ENCODE data around the gene ARNT2.

Gene ARNT2

GRCh38 chr15:80609512-80609946, 205.3 kb downstream of the ARNT2 start:
- Histone ChIP-seq H3K27me3 (replicated peaks; ENCODE audit: insufficient read depth, low read length) (no peaks in the 10 kb centered on the region), H3F3A (ENCODE audit: insufficient read depth, low read length) (no peaks in the 10 kb centered on the region), H2AFZ (ENCODE audit: low read length) (no peak overlapping the region), H3K27ac (ENCODE audit: low read length) (no peak overlapping the region), H3K79me2 (ENCODE audit: low read length) (no peaks in the 10 kb centered on the region), H3K9me2 (replicated peaks; ENCODE audit: insufficient read depth, low read length) (no peaks in the 10 kb centered on the region), H3K4me3 (ENCODE audit: low read length) (no peak overlapping the region), H4K20me1 (ENCODE audit: insufficient read depth, low read length) (no peaks in the 10 kb centered on the region), H3K9ac (ENCODE audit: low read length) (no peak overlapping the region), H3K36me3 (replicated peaks; ENCODE audit: insufficient read depth, low read length) (no peaks in the 10 kb centered on the region), H3K4me1 (ENCODE audit: low read length) (no peaks in the 10 kb centered on the region), H3K9me3 (replicated peaks; ENCODE audit: insufficient read depth, low read length) (no peaks in the 10 kb centered on the region), H3K4me2 (ENCODE audit: low read depth, low read length) (no peak overlapping the region)
- no peak for TF ChIP-seq EZH2 (optimal IDR thresholded peaks at IDR 0.05; ENCODE audit: low read depth, low read length)
- TF ChIP-seq EZH2phosphoT487 (IDR thresholded peaks at IDR 0.05; ENCODE audit: low read length) = no peak
- TF ChIP-seq CTCF (IDR thresholded peaks at IDR 0.05; ENCODE audit: low read length) = no peak
- DNase-seq = no peak

GRCh38 chr15:80611543-80612080, 207.4 kb downstream of the ARNT2 start:
- Histone ChIP-seq H3K9ac (ENCODE audit: low read length) (no peak overlapping the region), H3K36me3 (replicated peaks; ENCODE audit: insufficient read depth, low read length) (no peaks in the 10 kb centered on the region), H3K27me3 (replicated peaks; ENCODE audit: insufficient read depth, low read length) (no peaks in the 10 kb centered on the region), H3K4me3 (ENCODE audit: low read length) (no peak overlapping the region), H4K20me1 (ENCODE audit: insufficient read depth, low read length) (no peaks in the 10 kb centered on the region), H2AFZ (ENCODE audit: low read length) (no peak overlapping the region), H3F3A (ENCODE audit: insufficient read depth, low read length) (no peaks in the 10 kb centered on the region), H3K79me2 (ENCODE audit: low read length) (no peaks in the 10 kb centered on the region), H3K27ac (ENCODE audit: low read length) (no peak overlapping the region), H3K9me2 (replicated peaks; ENCODE audit: insufficient read depth, low read length) (no peaks in the 10 kb centered on the region), H3K9me3 (replicated peaks; ENCODE audit: insufficient read depth, low read length) (no peaks in the 10 kb centered on the region), H3K4me1 (ENCODE audit: low read length) (no peaks in the 10 kb centered on the region), H3K4me2 (ENCODE audit: low read depth, low read length) (no peak overlapping the region)
- TF ChIP-seq CTCF (IDR thresholded peaks at IDR 0.05; ENCODE audit: low read length) (no peak), EZH2phosphoT487 (IDR thresholded peaks at IDR 0.05; ENCODE audit: low read length) (no peak)
- no peak for DNase-seq

- Histone ChIP-seq H3K4me1 (ENCODE audit: low read length) (no peaks in the 10 kb centered on the region), H3K9me3 (replicated peaks; ENCODE audit: insufficient read depth, low read length) (no peaks in the 10 kb centered on the region), H3K27me3 (replicated peaks; ENCODE audit: insufficient read depth, low read length) (no peaks in the 10 kb centered on the region), H3K79me2 (ENCODE audit: low read length) (no peaks in the 10 kb centered on the region), H3K4me2 (ENCODE audit: low read depth, low read length) (no peak overlapping the region), H3F3A (ENCODE audit: insufficient read depth, low read length) (no peaks in the 10 kb centered on the region), H4K20me1 (ENCODE audit: insufficient read depth, low read length) (no peaks in the 10 kb centered on the region), H3K9me2 (replicated peaks; ENCODE audit: insufficient read depth, low read length) (no peaks in the 10 kb centered on the region), H3K27ac (ENCODE audit: low read length) (no peak overlapping the region), H3K36me3 (replicated peaks; ENCODE audit: insufficient read depth, low read length) (no peaks in the 10 kb centered on the region), H3K4me3 (ENCODE audit: low read length) (no peak overlapping the region), H3K9ac (ENCODE audit: low read length) (no peak overlapping the region), H2AFZ (ENCODE audit: low read length) (no peak overlapping the region)
- no peak for TF ChIP-seq CTCF (IDR thresholded peaks at IDR 0.05; ENCODE audit: low read length)
- DNase-seq = no peak
These were observed 208.1 kb downstream of the ARNT2 start for GRCh38 chr15:80612118-80612823.
